Measurements from ENCODE around the gene CAMK2B.

Gene CAMK2B

DNA sequence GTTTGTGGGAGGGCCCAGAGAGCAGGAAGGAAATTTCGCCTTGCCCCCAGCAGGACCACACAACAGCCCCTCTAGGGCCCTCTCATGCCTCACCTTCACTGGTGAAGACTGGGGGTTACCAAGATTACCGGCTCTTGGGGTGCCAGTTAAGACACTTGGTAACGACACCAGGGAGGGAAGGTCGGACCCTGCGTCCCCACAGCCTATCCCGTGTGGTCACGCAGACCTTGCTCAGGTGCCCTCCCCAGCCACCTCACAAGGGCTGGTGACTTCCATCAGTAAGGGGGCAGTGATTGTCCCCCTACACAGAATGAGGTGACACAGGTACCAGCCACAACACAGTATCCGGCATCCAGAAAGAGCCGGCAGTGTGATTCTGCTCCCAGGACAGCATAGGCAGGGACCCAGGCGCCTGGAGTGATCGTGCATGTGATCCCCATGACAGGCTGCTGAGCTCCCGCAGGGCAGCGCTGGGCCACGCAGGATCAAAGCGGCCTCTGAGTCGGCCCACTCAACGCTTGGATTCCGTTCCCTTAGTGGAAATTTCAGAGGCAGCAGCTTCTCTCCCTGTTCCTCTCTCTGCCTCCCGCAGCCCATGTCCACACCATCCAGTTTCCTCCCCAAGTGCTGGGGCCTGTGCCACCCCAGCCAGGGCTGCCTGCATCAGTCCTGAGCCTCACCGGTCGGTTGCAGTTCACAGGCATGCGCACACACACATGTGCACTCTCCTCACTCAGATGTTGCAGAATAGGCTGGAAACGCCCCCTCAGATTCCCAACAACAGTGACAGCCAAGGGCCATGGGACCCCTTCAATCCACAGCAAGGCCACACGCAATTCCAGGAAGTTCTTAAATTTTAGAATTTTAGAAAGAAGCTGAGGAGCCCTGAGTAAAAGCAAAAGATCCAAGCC, 35.8 kb downstream of the CAMK2B start:
- no peak overlapping the region for H3K4me3 ChIP-seq (ENCODE audit: low read length)
- no peak overlapping the region for H3K4me2 ChIP-seq (ENCODE audit: low read length)
- H3K27me3 ChIP-seq (ENCODE audit: control insufficient read depth, insufficient read depth, low read length): peaks cover 47% of the 10 kb centered on the region
- H3K9ac ChIP-seq (ENCODE audit: low read depth, low read length): no peak overlapping the region
- H3K4me1 ChIP-seq (ENCODE audit: control insufficient read depth, insufficient read depth, low read length): no peaks in the 10 kb centered on the region
- H3K9me3 ChIP-seq (replicated peaks; ENCODE audit: low read length): no peaks in the 10 kb centered on the region
- H3K36me3 ChIP-seq (ENCODE audit: insufficient read depth, low read length): no peaks in the 10 kb centered on the region

DNA sequence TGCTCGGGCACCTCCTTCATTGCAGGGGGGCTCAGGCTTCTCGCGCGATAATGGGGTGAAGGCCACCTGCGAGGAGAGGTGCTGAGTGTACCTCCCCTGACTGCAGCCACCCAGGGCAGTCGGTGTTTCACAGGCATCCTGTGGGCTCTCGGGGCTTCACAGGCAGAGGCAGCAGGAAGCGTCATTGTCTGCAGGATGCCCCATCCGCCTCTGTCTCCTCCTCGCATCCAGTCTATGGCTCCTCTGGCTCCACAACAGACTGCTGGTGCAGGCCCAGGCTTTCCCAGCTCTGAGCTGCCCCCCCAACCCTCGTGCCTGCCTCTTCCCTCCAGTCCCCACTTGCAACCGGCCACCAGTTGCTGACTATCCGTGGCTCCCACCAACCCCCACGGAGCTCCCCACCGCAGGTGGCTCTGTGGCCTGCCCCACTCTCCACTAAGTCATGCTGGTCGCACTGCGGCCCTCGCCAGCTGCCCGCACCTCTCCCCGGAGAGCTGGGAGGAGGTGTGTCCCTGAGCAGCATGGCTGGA, 36.5 kb downstream of the CAMK2B start:
- Histone ChIP-seq H3K4me3 (ENCODE audit: low read length) (no peak overlapping the region), H3K27me3 (ENCODE audit: control insufficient read depth, insufficient read depth, low read length) (peaks cover 40% of the 10 kb centered on the region), H3K36me3 (ENCODE audit: insufficient read depth, low read length) (no peaks in the 10 kb centered on the region), H3K9me3 (replicated peaks; ENCODE audit: low read length) (no peaks in the 10 kb centered on the region), H3K4me2 (ENCODE audit: low read length) (no peak overlapping the region), H3K9ac (ENCODE audit: low read depth, low read length) (no peak overlapping the region), H3K4me1 (ENCODE audit: control insufficient read depth, insufficient read depth, low read length) (no peaks in the 10 kb centered on the region)

DNA sequence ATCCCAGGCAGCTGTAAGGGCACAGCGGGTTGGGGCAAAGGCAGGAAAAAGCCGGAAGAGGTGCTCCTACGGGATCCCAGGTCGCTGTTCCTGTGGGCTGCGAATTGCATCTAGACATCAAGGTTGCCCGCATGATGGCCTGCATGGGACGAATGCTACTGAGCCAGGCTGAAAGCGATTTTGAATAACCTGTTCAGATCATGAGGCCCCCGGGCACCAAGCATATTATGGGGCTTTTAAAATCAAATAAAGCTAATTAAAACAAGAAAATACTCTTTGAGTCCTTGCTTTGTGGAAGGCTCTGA, 37.1 kb downstream of the CAMK2B start:
- Histone ChIP-seq H3K4me1 (ENCODE audit: control insufficient read depth, insufficient read depth, low read length) (no peaks in the 10 kb centered on the region), H3K27me3 (ENCODE audit: control insufficient read depth, insufficient read depth, low read length) (peaks cover 34% of the 10 kb centered on the region), H3K36me3 (ENCODE audit: insufficient read depth, low read length) (no peaks in the 10 kb centered on the region), H3K9ac (ENCODE audit: low read depth, low read length) (no peak overlapping the region), H3K9me3 (replicated peaks; ENCODE audit: low read length) (no peaks in the 10 kb centered on the region), H3K4me3 (ENCODE audit: low read length) (no peak overlapping the region), H3K4me2 (ENCODE audit: low read length) (no peak overlapping the region)

DNA sequence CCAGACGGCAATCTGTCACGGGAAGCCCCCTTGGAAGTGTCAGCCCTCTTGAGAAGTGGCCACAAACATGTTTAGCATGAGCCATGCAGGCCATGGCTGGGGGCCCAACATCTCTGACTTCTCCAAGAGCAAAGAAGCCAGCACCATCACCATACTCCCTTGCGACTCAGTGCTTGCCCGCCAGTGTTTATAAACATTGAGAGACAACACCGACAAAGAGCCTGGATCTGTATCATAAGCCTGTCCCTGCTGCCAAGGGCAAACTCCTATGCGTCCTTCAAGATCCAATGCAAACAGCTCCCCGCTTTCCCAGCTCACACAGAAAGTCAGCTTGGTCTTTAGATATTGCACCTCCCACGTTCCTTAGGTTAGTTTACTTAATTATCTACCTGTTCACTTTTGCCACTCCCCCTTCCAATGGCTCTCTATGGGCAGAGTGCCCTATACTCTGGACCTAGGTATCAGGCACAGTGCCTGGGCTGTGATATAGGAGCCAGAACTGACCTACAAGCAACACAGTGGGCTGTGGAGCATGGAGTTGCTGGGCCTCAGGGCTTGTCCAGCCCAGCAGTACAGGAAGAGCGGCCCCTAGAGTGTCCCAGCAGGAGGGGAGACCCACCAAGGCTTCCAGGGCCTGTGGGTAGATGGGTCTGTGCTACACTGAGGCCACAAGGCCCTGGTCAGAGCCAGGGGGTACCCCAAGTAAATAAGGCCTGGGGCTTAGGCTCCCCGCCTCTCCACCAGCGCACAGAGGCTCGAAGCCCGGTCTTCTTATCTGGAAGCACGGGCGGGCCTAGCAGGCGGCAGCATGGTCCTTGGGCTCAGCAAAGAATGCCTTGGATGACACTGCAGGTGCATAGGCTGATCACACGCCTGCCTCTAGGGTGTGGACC, 37.7 kb downstream of the CAMK2B start:
- no peak overlapping the region for H3K4me2 ChIP-seq (ENCODE audit: low read length)
- no peak overlapping the region for H3K4me3 ChIP-seq (ENCODE audit: low read length)
- H3K9ac ChIP-seq (ENCODE audit: low read depth, low read length): no peak overlapping the region
- H3K27me3 ChIP-seq (ENCODE audit: control insufficient read depth, insufficient read depth, low read length): peaks cover 28% of the 10 kb centered on the region
- no peaks in the 10 kb centered on the region for H3K4me1 ChIP-seq (ENCODE audit: control insufficient read depth, insufficient read depth, low read length)
- H3K9me3 ChIP-seq (replicated peaks; ENCODE audit: low read length): no peaks in the 10 kb centered on the region
- no peaks in the 10 kb centered on the region for H3K36me3 ChIP-seq (ENCODE audit: insufficient read depth, low read length)

DNA sequence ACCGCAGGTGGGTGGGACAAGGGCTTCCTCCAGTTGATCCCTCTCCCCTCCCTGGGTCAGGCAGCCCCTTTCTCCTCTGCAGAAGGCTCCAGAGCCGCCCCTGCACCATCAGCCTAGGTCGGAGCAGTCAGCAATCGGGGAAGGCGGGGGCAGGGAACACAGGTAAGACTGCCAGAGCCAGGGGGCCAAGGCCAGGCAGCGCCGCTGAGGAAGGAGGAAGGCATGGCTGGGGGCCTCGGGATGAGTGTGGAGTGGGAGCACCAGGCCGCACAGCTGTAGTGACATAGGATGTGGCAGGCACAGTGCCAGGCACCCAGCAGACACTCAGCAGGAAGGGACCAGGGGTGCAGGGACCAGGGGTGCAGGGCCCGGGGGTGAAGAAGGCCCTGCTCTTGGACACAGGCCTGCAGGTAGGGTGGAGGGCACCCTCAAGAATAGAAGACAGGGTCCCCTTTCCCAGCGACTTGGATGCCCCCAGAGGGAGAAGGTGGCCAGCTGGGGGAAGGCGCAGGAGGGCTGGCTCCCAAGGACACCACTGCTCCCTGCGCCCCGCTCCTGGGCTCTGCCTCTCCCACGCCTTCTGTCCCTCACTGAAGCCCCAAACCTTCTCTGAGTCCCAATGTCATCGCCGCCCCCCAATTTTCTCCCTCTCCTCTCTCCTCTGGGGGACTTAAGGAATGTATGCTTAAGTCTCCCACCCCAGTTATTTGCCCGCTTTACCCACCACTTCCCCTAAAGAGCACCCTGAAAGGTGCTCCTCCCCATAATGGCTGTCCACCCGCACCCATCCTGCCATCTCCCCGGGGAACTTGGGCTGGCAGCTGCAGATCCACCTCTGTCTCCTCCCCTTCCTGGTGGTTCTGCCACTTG, 38.5 kb downstream of the CAMK2B start:
- H3K9ac ChIP-seq (ENCODE audit: low read depth, low read length): no peak overlapping the region
- peaks cover 19% of the 10 kb centered on the region for H3K27me3 ChIP-seq (ENCODE audit: control insufficient read depth, insufficient read depth, low read length)
- no peaks in the 10 kb centered on the region for H3K4me1 ChIP-seq (ENCODE audit: control insufficient read depth, insufficient read depth, low read length)
- H3K36me3 ChIP-seq (ENCODE audit: insufficient read depth, low read length): no peaks in the 10 kb centered on the region
- H3K4me3 ChIP-seq (ENCODE audit: low read length): no peak overlapping the region
- H3K9me3 ChIP-seq (replicated peaks; ENCODE audit: low read length): no peaks in the 10 kb centered on the region
- H3K4me2 ChIP-seq (ENCODE audit: low read length): no peak overlapping the region

DNA sequence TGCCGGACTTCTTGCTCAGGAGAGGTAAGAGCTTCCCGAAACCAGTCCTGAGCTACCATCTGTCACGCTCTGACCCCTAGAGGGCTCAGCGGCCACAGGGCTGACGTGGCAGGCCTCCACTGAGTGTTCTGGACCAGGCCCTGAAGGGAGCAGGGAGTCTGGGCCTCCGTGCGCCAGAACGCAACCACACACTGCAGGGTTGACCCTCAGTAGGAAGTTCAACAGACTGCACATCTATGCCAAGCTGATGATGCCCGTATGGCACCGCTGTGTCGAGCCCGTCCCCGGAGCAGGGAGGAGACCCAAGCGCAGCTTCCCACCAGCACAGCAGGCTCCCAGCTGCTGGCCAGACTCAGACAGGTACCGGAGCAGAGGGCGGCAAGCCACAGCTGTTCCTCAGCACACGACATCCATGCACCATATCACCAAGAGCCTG, 39.2 kb downstream of the CAMK2B start:
- Histone ChIP-seq H3K36me3 (ENCODE audit: insufficient read depth, low read length) (no peaks in the 10 kb centered on the region), H3K4me3 (ENCODE audit: low read length) (no peak overlapping the region), H3K9me3 (replicated peaks; ENCODE audit: low read length) (no peaks in the 10 kb centered on the region), H3K27me3 (ENCODE audit: control insufficient read depth, insufficient read depth, low read length) (peaks cover 13% of the 10 kb centered on the region), H3K4me2 (ENCODE audit: low read length) (no peak overlapping the region), H3K9ac (ENCODE audit: low read depth, low read length) (no peak overlapping the region), H3K4me1 (ENCODE audit: control insufficient read depth, insufficient read depth, low read length) (no peaks in the 10 kb centered on the region)

DNA sequence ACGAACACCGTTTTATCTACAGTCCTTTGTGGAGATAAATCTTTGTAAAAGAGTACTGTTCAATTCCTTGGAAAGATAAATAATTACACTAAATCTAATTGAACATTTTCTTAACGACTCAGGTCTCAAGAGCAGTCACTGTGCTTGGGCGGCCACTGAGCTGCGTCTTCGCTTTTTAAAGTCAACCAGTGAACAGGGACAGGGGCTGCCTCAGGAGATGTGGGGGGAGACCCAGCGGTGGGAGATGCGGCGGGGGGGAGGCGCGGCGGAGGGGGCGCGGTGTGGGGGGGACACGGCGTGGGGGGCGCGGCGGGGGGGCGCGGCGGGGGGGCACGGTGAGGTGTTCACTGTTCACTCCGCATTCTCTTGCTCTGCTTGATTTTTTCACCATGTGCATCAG, 39.8 kb downstream of the CAMK2B start:
- H3K4me2 ChIP-seq (ENCODE audit: low read length): no peak overlapping the region
- no peaks in the 10 kb centered on the region for H3K4me1 ChIP-seq (ENCODE audit: control insufficient read depth, insufficient read depth, low read length)
- H3K9ac ChIP-seq (ENCODE audit: low read depth, low read length): no peak overlapping the region
- no peaks in the 10 kb centered on the region for H3K9me3 ChIP-seq (replicated peaks; ENCODE audit: low read length)
- no peak overlapping the region for H3K4me3 ChIP-seq (ENCODE audit: low read length)
- H3K27me3 ChIP-seq (ENCODE audit: control insufficient read depth, insufficient read depth, low read length): peaks cover 6% of the 10 kb centered on the region
- no peaks in the 10 kb centered on the region for H3K36me3 ChIP-seq (ENCODE audit: insufficient read depth, low read length)

DNA sequence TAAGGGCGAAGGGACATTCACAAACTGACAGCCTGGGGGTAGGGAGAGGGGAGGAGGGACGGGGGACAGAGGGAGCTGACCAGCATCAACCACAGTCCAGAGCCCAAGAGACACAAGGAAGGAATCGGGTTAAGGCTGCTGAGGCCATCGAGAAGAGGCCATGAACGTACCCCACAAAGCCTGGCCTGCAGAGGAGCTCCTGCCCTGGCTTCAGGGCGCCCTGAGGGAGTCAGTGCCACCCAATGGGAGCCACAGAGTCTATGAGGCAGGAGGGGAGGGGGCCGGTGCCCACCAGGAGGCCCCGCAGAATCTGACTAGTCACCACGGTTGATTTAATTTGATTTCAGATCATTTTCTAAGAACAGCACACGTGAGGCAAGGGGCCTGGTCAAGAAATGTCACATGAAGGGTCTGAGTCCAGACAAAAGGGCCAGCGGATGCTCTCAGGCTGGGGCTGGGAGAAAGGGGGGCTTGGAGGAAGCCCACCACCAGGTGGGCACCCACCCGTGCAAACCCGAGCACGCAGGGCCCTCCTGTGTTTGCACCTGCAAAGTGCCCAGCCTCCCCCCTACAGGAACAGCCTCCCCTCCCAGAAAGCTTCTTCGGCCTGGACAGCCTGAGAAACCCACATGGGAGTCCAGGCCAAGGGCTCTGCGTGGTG, 40.4 kb downstream of the CAMK2B start:
- H3K9ac ChIP-seq (ENCODE audit: low read depth, low read length): no peak overlapping the region
- no peaks in the 10 kb centered on the region for H3K36me3 ChIP-seq (ENCODE audit: insufficient read depth, low read length)
- H3K4me2 ChIP-seq (ENCODE audit: low read length): no peak overlapping the region
- no peaks in the 10 kb centered on the region for H3K9me3 ChIP-seq (replicated peaks; ENCODE audit: low read length)
- H3K27me3 ChIP-seq (ENCODE audit: control insufficient read depth, insufficient read depth, low read length): peaks cover 6% of the 10 kb centered on the region
- no peaks in the 10 kb centered on the region for H3K4me1 ChIP-seq (ENCODE audit: control insufficient read depth, insufficient read depth, low read length)
- H3K4me3 ChIP-seq (ENCODE audit: low read length): no peak overlapping the region

DNA sequence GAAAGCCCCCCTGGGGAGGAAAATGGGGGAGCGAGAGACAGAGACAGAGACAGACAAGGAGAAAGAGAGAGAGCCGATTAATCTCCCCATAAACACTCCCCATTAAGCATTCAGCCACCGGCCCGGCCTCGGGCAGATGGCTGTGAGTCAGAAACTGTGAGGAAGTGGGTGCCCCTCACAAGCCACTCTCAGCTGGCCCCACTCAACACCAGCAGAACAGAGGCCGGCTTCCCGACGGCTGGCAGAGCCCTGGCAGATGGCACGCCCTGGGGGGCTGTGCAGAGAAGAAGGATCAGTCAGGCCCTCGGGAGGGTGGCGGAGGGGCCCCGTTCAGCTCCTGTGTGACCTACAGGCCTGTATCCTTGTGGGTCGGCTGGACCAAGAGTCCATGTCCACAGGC, 41.2 kb downstream of the CAMK2B start:
- no peaks in the 10 kb centered on the region for H3K27me3 ChIP-seq (ENCODE audit: control insufficient read depth, insufficient read depth, low read length)
- H3K9ac ChIP-seq (ENCODE audit: low read depth, low read length): no peak overlapping the region
- peaks cover 3% of the 10 kb centered on the region for H3K4me1 ChIP-seq (ENCODE audit: control insufficient read depth, insufficient read depth, low read length)
- H3K4me2 ChIP-seq (ENCODE audit: low read length): no peak overlapping the region
- no peaks in the 10 kb centered on the region for H3K9me3 ChIP-seq (replicated peaks; ENCODE audit: low read length)
- H3K36me3 ChIP-seq (ENCODE audit: insufficient read depth, low read length): no peaks in the 10 kb centered on the region
- H3K4me3 ChIP-seq (ENCODE audit: low read length): no peak overlapping the region

DNA sequence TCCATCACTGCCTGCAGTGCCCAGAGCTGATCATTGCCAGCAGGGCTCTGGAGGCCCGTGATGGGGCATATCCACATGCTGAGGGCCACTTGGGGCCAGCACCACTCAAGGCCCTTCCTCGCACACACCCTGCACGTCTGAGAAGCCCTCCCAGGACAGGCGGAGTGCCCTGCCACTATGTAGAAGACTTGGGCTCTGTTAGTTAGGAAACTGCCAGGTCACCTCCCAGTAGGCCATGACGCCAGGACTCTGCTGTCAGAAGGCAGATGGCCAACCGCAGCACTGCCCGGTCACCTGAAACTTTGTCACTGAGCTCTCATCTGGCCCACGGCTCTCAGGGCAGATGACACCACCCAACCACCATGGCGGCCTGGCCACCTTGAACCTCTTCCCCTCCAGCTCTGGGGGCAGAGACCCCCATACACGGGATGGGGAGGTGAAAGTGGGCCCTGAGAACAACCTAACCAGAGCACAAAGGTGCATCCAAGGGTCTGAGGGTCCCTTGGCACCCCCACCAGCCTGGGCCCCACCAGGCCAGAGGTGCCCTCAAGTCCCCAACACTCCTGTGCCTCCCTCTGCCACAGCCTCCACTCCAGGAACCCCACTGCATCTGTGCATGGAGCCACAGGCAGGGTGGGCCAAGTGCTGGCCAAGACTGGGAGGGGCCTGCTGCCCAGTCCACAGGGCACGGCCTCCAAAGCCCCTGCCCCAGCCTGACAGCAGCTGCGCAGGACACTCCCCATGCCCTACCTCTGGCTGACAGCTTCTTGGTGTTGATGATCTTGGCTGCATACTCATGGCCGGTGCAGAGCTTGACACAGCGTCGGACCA, 41.8 kb downstream of the CAMK2B start:
- no peaks in the 10 kb centered on the region for H3K36me3 ChIP-seq (ENCODE audit: insufficient read depth, low read length)
- no peak overlapping the region for H3K4me2 ChIP-seq (ENCODE audit: low read length)
- no peak overlapping the region for H3K9ac ChIP-seq (ENCODE audit: low read depth, low read length)
- H3K4me1 ChIP-seq (ENCODE audit: control insufficient read depth, insufficient read depth, low read length): peaks cover 9% of the 10 kb centered on the region
- no peaks in the 10 kb centered on the region for H3K9me3 ChIP-seq (replicated peaks; ENCODE audit: low read length)
- H3K4me3 ChIP-seq (ENCODE audit: low read length): no peak overlapping the region
- no peaks in the 10 kb centered on the region for H3K27me3 ChIP-seq (ENCODE audit: control insufficient read depth, insufficient read depth, low read length)

Data from skeletal muscle satellite cell (primary cell).